NCI-H460 (cell line): ENCODE data around the gene FILIP1L. TPM values are rescaled to one million over a fixed set of nuclear protein-coding genes. Genes with fewer than 3 reads are reported as not detected.

Experiments
- DNase-seq: peaks from one replicate; pipeline ENCODE4 v3.0.0-alpha.2; 2016; ENCODE audit warnings: low read depth; ENCODE audit errors: extremely low read depth
- total RNA-seq: library from RNA; depleted of rRNA; stranded (reverse); fragments of >200 nt; shearing (Covaris generic); gene quantifications from 2 replicates; pipeline ENCODE4 v1.2.3, GENCODE V29; 2014

Gene FILIP1L
- total RNA-seq, 1 experiment from 2014 or later = 0.05 TPM

DNA sequence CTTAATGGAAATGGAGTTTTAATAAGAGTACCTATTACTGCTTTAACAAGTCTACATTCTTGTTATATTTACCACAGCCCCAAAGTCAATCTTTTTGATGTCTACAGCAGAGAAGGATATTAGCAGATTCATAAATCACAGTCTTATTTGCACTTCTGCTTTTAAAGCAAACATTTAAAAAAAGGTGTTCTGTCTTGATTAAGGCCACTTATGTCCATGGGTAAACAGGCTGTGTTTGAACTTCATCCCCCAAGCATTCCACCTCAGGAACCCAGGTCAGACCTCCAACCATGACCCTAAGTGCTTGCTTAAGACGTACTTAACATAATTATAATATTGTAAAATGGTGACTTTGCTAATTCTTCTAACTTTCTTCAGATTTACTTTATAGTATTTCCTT, 183.2 kb downstream of the FILIP1L start:
- no peak for DNase-seq

DNA sequence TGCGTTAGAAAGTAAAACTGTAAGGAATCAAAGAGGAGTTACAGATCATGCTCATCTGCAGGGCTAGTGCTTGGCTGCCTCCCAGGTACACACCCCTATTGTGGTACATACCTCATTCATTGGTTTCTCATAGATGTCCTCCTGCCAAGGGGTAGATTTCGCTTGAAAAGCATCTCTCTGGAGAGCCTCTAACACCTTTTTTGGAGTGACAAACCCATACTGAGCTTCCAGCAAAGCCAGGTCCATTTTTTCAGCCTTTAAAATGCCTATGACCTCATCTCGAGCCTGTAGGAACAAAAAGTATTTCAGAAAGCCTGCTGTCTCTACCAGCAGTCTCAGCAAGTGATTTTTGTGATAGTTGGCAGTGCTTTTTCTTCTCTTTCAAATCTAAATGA, 184.6 kb downstream of the FILIP1L start:
- no peak for DNase-seq

DNA sequence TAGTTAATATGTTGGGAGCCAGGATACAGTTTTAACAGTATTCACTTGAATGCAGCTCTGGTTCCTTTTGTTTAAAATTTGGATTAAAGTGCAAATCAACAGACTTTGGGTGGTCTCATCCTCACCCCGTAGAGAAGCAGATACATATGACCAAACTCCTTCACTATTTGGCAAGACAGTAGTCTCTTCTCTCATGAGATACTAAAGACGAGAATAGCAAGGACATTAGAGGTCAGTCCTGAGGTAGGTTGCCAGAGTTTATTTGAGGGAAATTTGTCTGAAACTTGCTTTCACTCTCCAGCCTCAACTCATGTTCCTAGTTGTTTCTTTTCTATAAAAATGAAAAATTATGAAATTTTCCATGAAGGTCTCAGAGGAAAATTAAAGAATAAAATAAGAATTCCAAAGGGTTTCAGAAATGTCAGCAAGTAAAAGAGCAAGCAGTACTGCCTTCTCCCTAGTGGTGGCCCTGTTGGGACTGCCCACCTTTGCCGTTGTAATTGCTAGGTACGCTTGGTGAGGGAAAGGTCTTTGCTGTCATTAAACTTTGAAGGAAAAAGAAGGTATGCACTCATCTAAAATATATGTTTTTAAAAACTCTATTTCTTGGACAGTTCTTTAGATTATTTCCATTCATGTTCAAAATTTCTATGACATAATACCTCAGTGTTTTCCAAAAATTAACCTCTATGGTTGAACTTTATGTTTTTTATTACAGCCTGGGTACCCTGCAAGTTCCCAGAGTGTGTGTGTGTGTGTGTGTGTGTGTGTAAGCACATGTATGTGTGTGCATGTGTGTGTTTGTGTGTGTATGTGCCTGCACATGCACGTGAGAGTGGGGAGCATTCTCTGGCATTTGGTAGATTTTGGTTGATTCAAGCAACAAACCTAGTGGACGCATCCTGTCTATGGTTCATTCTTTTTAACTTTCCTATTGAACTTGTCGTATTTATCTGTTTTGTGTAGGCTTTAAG, 185.2 kb downstream of the FILIP1L start:
- DNase-seq = no peak

DNA sequence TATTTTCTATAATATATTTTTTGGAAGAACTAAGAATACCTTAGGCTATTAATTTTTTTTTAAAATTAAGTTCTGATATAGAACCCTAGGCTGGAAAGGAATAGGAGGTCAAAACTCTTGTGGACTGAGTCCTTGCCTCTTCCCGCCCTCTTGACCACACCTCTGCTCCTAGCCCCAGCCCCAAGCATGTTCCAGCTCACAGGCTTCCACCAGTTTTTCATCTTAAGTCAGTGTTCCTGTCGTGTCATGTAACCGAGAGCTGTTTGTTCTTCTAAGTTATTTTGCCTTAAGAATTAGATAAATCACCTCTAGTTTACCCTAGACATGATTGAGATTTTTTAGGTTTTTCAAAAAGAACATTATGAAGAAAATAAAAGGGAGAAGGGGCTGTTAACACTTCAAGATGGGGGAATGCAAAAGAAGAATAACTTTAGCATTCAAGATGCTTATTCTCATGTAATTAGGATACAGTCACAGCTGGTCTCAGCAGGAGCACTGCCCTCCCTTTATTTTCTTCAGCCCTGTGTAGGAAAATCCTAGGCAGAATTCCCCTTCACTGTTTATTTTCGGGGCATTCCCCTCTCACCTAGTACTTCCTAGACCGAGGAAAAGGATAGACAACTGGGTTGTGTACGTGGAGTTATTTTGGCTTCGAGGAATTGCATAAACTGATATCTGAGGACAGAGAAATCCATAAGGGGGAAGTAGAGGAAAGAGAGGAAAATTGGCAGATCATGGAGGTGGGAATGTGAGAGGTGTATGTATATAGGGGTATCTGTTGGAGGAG, 186.4 kb downstream of the FILIP1L start:
- DNase-seq = no peak

DNA sequence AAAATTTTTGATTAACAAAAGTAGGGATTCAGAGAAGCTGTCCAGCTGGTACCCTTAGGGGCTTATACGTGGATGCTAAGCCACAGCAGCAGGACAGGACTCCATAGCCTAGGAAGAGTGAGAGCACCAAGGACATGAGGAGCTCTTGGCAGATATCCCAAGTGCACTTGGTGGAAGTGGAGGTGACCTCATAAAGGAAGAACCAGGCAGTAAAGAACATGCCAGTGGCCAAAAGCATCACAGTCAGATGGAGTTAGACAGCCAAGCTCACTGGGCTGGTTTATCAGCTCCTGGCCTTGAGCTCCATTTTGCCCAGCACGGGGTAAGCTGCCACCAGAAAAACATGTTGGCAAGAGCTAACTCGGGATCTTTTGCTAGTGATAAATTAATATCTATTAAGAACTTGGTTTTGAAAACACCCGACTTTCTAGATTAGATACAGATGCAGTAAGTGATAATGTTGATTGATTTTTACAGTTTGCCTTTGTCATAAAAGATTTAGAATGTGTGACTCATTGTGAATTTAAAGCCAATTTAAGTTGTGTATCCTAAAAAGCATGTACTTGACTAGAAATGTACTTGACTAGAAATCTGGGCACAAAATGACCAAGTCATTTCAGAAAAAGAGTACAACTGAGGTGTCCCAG, 188.6 kb downstream of the FILIP1L start:
- DNase-seq = no peak

DNA sequence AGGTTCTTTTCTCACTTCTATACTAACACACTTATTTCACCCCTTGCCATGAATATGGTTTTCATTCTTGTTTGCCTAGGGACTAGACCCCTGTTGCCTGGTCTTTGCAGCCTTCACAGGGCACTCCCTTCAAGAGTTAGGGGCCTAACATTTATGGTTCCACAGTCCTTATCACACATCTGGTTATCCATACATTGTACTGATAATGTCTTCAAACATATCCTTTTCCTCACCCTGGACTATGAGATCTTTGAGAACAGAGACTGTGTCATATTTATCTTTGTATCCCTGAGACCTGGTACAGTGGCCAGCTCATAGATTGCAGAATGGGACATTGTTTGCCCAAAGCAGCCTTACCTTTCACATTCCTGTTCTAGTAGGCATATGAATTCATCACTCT, 190.4 kb downstream of the FILIP1L start:
- no peak for DNase-seq

DNA sequence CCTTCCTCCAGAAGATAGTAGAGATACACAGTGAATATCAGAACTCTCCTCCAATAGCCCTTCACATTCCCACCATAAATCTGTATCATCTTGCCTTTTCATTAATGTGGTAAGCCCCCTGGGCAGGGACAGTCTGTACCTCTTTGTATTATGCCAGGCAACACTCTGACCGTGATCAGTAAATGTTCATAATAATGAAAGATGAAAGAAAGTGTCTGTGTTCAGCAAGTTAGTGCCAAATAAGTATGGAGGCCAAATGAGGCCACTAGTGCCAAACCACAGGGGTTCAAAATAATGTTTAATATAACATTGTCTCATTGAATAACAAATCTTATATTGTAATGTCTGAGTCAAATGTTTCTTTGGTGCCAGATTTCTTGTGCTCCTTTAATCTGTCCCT, 192.3 kb downstream of the FILIP1L start:
- DNase-seq = no peak

DNA sequence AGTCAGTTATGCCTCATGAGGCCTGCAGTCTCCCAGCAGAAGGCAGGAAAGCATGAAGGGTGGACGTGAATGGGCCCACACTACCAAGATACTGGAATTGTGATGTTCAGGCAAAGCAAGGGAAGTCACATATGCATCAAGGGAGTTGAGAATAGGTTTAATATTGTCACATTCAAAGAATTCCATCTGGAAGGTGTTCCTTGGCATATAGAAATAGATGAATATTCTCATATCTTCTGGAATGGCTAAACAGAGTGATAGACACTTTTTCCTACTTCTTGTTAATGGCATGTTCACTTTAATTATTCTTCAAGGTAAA, 193.0 kb downstream of the FILIP1L start:
- DNase-seq = no peak

DNA sequence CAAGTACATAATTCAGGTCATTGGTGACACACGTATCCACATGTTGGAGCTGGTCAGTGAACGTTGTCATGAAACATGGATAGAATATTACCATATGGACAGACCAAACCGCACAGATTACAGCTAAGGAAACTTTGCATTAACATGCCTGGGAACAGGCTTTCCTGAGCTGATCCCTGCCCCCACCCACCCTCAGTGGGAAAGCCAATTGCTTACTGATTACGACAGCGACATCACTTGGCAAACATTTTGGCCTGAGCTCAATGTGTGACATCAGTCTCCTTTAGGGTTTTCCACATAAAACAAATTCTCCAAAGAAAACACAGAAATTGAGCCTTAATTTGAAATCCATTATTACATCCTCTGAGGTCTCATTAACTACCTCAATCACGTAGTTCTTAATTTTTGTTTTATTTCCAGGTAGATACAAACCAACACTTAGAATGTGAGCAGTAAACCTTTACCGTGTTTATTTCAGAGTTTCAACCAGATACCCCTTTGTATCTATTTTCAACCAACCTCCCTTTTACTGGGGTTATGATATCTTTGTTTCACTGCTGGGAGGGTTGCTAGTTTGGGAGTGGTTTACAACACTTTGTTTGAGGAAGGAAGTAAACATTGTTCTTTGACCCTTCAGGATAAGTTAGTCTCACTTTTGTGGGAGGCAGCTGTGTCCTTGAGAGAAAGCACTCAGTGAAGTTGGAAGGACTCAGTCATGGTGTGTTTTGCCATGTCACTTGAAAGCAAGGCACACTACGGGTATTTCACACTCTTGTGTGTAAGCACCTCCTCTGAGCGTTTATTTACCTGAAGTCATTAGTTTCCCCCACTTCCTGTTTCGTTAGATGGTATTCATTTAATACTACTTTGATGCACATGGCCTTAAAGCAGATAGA, 193.6 kb downstream of the FILIP1L start:
- peak; percentile 15 for DNase-seq

DNA sequence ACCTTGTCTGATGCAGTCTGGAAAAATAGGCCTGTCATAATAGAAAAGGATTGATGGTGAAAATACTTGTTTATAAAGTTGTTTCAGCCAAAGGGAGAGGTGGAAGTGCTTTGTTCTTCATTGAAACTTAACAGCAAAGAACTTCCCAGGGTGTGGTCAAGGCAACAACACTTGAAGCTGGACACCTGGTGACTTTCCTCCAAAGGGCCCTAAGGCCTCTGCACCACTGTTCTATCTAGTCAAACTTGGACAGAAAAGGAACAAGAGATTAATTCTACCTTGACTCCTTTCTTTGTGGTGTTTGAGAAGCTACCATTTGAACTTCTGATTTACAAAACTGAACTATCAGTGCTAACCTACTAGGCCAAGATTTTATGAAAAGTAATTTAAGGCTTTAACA, 194.6 kb downstream of the FILIP1L start:
- DNase-seq = no peak

DNA sequence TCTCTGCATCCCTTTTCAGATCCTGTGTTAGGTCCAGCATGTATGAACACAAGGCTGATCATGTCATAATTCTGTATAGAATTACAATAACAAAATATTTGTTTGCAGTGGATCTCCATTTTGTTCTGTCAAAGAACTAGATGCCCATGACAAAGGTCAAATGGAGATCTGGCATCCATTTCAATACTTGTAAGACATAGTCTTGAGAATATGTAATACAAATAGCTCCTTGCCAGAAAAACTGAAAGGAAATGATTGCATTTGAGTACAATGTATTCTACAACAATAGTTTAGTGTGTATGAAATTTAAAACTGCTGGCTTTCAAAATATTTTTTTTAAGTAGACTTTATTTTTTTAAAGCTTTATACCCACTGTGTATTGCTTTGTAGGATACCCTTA, 195.6 kb downstream of the FILIP1L start:
- no peak for DNase-seq

DNA sequence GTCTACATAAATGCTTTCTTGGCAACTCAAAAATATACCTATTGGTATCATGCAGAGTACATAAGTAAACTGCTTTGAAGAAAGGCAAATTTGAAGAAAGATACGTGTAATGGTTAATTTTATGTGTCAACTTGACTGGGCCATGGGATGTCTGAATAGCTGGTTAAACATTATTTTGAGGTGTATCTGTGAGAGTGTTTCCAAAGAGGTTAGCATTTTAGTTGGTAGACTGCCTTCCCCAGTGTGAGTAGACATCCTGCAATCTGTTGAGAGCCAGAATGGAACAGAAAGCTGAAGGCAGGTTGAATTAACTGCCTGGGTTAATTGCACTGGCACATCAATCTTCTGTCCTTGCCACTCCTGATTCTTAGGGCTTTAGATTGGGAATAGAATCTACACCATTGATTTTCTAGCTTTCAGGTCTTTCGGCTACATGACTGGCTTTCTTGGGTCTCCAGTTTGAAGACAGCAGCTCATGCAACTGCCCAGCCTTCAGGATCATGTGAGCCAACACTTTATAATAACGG, 198.3 kb downstream of the FILIP1L start:
- DNase-seq = no peak

DNA sequence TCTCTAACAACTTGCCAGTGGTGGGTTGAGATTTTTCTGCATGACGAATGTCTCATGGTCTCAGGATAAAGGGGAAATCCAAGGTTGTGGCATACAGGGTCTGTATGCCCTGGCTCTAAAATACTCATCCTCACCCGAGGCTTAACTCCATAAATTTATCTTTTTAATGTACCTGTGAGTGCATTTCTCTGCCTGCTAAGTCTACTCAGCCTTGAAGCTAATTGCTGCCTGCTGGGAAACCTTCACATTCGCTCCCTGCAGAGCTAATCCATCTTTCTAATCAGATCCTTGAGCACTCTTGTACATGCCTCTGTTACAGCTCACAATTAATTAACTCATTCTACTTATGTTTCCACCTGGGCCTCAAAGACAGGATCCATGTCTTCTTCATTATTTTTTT, 202.9 kb downstream of the FILIP1L start:
- no peak for DNase-seq

DNA sequence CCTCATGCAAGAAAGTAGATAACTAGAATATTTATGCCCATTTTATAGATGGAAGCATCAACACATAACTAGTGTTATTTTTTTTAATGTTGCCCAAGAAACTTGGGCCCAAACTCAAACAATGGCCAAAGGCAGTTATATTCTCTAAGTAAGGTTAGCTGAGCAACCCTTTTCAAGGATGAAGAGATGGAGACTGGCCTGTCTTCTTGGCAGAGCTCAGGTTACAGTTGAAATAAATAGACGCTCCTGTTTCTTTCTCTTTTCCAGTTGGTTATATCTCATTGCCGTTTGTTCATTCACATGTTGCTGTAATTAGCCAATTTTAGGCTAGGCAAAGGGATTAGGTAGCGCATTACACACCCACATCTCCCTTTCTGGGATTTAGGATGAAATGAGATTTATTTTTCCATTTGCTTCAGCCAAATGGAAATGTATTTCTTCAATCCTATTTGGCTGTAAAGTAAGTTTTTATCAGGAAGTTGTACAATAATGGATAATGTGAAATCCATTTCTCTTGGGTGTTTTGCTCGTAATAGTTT, 203.5 kb downstream of the FILIP1L start:
- no peak for DNase-seq

DNA sequence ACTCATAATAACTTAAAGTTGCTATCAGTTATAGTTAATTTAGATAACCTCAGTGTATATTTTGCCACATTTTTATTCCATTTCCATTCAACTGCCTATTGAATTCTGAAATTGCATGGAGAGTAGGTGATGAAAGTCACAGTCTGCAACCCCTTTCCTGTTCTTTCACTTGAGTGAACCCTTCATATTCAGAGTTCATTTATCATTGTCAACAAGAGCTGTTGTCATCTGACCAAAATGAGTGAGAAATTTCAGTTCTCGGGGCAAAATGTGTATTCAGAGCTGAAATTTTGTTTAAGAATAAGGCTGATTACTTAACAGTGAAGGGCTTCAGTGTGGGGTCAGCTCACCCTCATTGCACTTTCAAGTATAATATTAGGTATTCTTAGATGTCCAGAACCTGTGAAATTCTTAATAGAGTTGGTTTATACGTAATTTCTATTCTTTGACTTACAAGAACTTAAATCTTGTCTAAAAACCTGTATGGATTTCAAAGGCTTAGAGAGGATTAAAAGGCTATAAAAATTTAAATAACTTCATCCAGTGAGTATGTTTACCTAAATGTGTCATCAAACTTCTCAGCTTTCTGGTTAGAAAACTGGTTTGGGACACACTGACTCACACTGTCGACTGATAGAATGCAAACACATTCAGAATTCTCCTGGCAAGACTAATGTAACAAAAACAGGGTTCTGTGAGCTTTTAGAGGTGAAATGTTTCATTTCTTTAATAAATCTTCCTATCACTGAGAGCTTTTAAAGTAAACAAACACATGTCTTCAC, 204.4 kb downstream of the FILIP1L start:
- DNase-seq = peak; percentile 12

DNA sequence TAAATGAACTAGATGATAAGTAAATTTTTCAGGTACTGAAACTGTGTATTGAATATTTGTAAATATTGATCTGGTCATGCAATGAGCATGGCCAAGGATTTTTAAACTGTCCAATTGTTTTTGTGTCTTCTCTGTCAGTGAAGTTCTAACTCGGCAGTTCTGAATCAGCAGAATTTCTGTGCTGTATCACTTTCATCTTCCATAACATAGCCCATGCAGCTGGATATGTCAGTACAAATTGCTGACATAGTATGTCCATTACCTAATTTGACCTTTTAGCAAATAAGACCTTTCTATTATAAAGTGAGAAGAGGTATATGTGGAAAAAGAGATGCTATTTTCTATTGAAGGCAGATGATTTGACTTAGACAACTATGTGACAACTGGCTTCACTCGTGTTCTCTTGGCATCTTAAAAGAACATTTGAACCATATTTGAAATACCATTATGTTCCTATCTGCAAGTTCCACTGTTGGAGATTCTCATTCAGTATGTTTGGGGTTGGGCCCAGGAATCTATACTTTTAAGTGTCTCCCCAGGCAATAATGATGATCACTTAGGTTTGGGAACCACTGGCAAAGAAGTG, 206.2 kb downstream of the FILIP1L start:
- no peak for DNase-seq

DNA sequence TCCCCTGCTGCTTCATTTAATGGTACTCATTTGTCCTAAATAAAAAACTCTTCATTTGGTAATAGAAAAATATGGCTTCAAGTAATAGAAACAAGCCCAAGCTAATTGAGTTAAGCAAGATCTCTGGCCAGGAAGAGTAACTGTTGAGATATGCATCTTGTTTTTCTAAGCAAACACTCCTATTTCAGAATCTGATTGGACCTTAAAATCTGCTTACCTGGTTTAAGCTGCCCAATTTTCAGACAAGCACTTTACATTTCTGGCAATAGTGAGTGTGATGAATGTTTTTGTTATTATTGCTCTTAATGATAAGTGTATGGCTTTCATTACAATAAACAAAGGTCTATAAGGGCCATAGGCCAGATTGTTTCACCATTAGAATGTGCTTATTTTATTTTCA, 210.4 kb downstream of the FILIP1L start:
- DNase-seq = no peak

DNA sequence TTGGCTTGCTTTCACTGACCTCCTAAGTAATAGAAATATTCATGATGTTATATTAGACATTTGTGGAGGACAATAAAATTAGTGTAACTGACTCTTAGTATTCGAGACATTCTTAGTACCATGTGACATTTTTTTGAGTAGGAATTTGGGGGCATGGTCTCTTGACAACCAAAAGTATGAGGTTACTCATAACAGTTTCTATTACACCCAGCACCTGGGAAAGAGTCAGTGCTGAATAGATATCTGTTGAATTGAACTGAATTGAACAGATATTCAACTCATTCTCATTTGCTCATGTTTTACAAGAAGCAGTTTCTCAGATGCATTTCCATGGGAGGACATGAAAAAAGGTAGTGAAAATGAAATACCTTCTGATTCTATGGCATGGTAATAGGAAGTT, 212.2 kb downstream of the FILIP1L start:
- DNase-seq = no peak
